ENCODE measurements around the gene RNU6-8. TPM values are rescaled to one million over a fixed set of nuclear protein-coding genes. Genes with fewer than 3 reads are reported as not detected.

RNU6-8 gene
- total RNA-seq, 1 donor from 2014 or later = not detected

GRCh38 chr14:32193532-32193931 lies 9.5 kb downstream of the RNU6-8 start:
- no peak for DNase-seq (ENCODE audit: low spot score, unreplicated experiment)
- Mint-ChIP-seq H3K9me3 (ENCODE audit: low read depth) (no peaks in the 10 kb centered on the region), H3K4me3 (ENCODE audit: low read depth) (no peak overlapping the region), H3K27me3 (no peaks in the 10 kb centered on the region), H3K36me3 (ENCODE audit: insufficient read depth) (no peaks in the 10 kb centered on the region), H3K27ac (no peak overlapping the region), H3K4me1 (ENCODE audit: low read depth) (no peaks in the 10 kb centered on the region)
- no peak for TF ChIP-seq CTCF (IDR thresholded peaks at IDR 0.05; ENCODE audit: unreplicated experiment)

GRCh38 chr14:32192712-32193373 lies 10.2 kb downstream of the RNU6-8 start:
- Mint-ChIP-seq H3K9me3 (ENCODE audit: low read depth) (no peaks in the 10 kb centered on the region), H3K27me3 (no peaks in the 10 kb centered on the region), H3K27ac (no peak overlapping the region), H3K36me3 (ENCODE audit: insufficient read depth) (no peaks in the 10 kb centered on the region), H3K4me3 (ENCODE audit: low read depth) (no peak overlapping the region), H3K4me1 (ENCODE audit: low read depth) (no peaks in the 10 kb centered on the region)
- TF ChIP-seq CTCF (IDR thresholded peaks at IDR 0.05; ENCODE audit: unreplicated experiment) = no peak
- no peak for DNase-seq (ENCODE audit: low spot score, unreplicated experiment)

- Mint-ChIP-seq H3K4me3 (ENCODE audit: low read depth) (no peak overlapping the region), H3K27me3 (no peaks in the 10 kb centered on the region), H3K9me3 (ENCODE audit: low read depth) (peaks cover 5% of the 10 kb centered on the region), H3K4me1 (ENCODE audit: low read depth) (no peaks in the 10 kb centered on the region), H3K27ac (no peak overlapping the region), H3K36me3 (ENCODE audit: insufficient read depth) (no peaks in the 10 kb centered on the region)
- TF ChIP-seq CTCF (IDR thresholded peaks at IDR 0.05; ENCODE audit: unreplicated experiment) = no peak
- DNase-seq (ENCODE audit: low spot score, unreplicated experiment) = no peak
Observed at GRCh38 chr14:32190673-32191072, 12.4 kb downstream of the RNU6-8 start.

GRCh38 chr14:32189811-32190210 lies 13.3 kb downstream of the RNU6-8 start:
- Mint-ChIP-seq H3K27ac (no peak overlapping the region), H3K4me3 (ENCODE audit: low read depth) (no peak overlapping the region), H3K9me3 (ENCODE audit: low read depth) (peaks cover 9% of the 10 kb centered on the region), H3K27me3 (no peaks in the 10 kb centered on the region), H3K4me1 (ENCODE audit: low read depth) (no peaks in the 10 kb centered on the region), H3K36me3 (ENCODE audit: insufficient read depth) (no peaks in the 10 kb centered on the region)
- no peak for TF ChIP-seq CTCF (IDR thresholded peaks at IDR 0.05; ENCODE audit: unreplicated experiment)
- DNase-seq (ENCODE audit: low spot score, unreplicated experiment) = no peak

GRCh38 chr14:32186248-32186647 lies 16.8 kb downstream of the RNU6-8 start:
- H3K4me3 Mint-ChIP-seq (ENCODE audit: low read depth) = no peak overlapping the region
- H3K4me1 Mint-ChIP-seq (ENCODE audit: low read depth) = peaks cover 4% of the 10 kb centered on the region

More at GRCh38 chr14:32186248-32186647, 16.8 kb downstream of the RNU6-8 start:
- no peaks in the 10 kb centered on the region for H3K36me3 Mint-ChIP-seq (ENCODE audit: insufficient read depth)
- DNase-seq (ENCODE audit: low spot score, unreplicated experiment) = no peak
- H3K27me3 Mint-ChIP-seq = no peaks in the 10 kb centered on the region
- H3K27ac Mint-ChIP-seq = no peak overlapping the region
- TF ChIP-seq CTCF (IDR thresholded peaks at IDR 0.05; ENCODE audit: unreplicated experiment) = no peak
- H3K9me3 Mint-ChIP-seq (ENCODE audit: low read depth) = peaks cover 13% of the 10 kb centered on the region

Measured in progenitor cell of endocrine pancreas (in vitro differentiated cells).